Stimulated activated CD4-positive, alpha-beta T cell treated with anti-CD3 and anti-CD28 coated beads, Interleukin-2, amount 100 ng/mL, for 48 hours (primary cell): Measurements from ENCODE around the gene RABGGTB.
A peak's percentile ranks its signal among the peaks of the same experiment; 100 is the strongest.
"Not testable (repeated sequence)": the region's sequence is repeated elsewhere in the genome, so short reads cannot be mapped to it uniquely, and the experiment has no call there.

Experiments used
- DNase-seq, 2 donors: peaks; one replicate each; pipeline ENCODE4 v3.0.0-alpha.2; 2020

Gene RABGGTB

DNA sequence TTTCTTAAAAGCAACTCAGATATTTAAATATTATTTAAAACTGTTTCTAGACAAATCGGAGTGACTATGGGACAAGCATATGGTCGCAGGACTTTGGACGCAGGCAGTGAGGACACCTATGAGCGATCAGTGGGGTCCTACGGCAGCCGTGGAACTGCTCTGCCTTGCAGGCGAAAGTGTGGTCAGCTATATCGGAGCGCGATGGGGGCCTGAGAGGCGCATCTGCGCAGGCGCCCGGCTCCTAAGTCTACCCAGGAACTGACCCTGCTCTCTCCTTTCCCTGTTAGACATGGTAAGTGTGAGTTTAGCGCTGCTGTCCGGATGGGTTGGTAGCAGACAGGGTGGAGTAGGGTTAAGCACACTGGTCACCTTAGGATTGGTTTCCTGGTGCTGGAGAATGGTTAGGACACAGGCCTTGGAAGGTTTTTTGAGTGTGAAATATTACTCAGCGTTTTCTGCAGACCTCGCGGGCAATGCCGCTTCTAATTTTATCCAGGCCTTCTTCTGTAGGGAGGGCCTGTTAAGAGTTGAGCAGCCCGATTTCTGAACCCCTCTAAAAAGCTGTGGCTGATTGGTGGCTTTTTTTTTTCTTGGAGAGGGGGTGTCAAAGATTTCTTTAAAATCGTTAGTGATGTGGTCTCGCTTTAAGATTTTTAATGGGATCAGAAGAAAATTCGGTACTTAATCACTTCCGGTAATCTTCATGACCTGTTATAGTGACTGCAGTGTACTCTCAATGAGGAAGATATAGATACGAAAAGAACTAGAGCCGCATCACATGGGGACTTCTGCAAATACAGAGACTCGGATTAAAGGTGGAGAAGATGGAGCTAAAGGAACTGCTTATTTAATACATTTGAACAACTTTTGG is at the start of gene RABGGTB:
TSS of gene RABGGTB (plus strand) at position 274 of the 871 bp plus-strand sequence. CDS start at position 290, 16 bp downstream.
- DNase-seq = peak; percentile 94

DNA sequence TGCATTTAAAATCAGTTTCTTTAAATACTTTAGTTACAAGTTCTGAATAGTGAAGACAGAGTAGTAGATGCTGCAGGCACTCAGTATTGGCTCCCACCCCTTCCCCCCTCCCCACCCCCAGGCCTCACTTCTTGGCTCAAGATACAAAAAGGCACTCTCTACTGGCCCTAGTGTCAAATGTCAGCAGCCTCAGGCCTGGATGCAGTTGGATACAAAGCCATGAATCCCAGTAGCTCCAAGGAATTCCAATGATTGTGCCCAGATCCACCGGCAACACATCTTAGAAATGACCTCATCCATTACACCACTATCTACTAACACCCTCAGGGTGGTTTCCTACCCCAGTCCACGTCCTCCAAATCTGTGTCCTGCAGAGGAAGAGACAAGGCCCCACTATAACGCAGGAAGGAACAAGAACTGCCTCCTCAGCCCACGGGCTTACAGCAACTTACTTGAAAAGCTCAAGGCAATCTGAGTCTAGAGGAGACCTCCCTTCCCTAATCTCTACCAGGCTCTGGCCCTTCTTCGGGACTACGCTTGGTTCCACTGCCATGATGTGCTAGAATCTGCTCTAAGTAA is 43.9 kb upstream of the RABGGTB start:
- no peak for DNase-seq

DNA sequence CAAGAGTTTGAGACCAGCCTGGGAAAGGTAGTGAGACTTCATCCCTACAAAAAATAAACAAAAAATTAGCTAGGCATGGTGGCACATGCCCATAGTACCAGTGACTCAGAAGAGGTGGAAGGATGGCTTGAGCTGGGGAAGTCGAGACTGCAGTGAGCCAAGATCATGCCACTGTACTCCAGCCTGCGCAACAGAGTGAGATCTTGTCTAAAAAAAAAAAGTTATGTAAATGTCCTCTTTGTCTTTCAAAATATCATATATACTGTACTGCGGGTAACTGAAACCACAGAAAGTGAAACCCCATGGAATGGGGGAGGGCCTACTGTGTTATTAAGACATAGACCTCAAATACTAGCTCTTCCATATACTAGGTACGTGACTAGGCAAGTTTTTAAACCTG is 40.8 kb upstream of the RABGGTB start:
- no peak for DNase-seq

DNA sequence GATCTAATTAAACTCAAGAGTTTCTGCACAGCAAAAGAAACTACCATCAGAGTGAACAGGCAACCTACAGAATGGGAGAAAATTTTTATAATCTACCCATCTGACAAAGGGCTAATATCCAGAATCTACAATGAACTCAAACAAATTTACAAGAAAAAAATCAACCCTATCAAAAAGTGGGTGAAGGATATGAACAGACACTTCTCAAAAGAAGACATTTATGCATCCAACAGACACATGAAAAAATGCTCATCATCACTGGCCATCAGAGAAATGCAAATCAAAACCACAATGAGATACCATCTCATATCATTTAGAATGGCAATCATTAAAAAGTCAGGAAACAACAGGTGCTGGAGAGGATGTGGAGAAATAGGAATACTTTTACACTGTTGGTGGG is 28.8 kb upstream of the RABGGTB start:
- not testable (repeated sequence) for DNase-seq

DNA sequence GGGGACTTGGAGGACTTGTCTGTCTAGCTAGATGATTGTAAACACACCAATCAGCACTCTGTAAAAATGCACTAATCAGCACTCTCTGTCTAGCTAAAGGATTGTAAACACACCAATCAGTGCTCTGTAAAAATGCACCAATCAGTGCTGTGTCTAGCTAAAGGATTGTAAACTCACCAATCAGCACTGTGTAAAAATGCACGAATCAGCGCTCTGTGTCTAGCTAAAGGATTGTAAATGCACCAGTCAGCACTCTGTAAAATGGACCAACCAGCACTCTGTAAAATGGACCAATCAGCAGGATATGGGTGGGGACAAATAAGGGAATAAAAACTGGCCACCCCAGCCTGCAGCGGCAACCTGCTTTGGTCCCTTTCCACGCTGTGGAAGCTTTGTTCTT is 27.5 kb upstream of the RABGGTB start:
- not testable (repeated sequence) for DNase-seq

DNA sequence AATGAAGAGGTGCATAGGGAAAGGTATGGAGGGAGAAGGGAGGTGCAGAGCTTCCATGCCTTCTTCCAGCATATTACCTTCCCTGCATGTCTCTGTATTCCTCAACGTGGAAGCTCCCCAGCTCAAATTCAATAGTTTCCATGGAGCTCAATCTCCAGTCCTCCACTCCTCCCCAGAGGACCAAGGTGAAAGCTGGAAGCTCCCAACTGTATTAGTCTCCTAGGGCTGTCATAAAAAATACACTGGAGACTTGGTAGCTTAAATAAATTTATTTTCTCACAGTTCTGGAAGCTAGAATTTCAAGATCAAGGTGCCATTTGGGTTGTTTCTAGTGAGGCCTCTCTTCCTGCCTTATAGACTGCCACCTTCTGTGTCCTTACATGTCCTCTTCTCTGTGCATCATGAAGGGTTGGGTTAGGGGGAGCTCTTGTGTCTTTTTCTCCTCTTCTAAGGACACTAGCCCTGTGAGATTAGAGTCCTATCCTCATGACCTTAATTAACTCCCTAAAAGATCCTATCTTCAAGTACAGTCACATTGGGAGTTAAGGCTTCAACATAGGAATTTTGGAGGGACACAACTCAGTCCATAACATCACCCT is 21.9 kb upstream of the RABGGTB start:
- DNase-seq = no peak

DNA sequence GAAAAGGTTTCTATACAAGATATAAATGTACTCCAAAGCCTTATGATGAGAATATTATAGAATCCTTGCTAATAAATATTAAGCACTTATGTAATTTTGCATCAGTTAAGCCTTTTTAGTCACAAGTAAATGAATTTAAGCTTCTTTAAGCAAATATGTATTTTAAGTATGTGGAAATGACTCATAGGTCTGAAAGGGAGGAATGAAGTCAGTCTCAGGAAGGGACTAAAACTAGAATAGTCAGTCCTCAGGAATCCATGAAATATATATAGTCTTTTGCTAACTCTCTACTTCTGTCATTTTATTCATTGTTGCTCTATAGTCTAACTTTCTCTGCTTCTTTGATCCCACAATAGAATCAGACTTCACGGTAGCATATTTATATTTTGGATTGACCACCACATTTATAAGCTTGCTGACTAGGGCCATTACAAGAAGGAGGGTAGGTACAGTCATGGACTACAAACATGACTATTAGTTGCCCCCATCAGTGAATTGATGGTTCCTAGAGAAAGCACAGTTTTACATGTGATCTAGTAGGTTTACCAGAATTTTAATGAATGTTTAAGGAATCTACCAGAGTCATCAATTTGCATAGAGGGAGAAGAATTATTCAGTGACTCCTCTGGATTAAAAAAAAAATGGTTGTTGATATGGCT is 20.2 kb upstream of the RABGGTB start:
- DNase-seq = no peak

DNA sequence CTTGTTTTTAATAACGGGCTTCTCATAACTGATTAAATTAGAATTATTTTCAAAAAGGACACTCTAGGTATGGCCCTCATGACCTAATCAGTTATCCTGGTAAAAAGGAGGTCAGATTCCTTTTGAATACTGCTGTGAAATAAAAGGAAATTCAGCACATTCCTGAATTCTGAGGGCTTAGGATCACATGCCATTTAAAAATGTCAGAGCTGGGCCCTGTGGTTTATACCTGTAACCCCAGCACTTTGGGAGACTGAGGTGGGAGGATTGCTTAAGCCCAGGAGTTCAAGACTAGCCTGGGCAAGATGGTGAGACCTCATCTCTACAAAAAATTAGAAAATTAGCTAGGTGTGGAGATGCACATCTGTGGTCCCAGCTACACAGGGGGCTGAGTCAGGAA is 18.0 kb upstream of the RABGGTB start:
- DNase-seq = no peak

DNA sequence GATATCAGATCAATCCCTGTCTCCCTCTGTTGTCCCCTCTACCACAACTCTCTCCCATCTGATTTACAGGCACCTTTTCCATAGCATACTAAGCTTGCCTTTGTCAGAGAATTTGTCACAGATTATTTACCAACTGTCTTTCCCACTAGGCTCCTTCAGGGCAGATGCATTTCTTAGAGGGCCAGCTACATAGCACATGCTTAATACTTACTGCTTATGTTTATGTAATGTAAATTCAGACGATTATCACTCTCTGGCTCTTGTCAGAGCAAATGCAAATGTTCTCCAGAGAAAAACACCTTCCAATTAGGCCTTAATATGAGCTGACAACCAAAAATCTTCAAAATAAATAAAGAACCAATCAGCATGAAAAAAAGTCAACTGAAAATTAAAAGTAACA is 15.3 kb upstream of the RABGGTB start:
- no peak for DNase-seq

DNA sequence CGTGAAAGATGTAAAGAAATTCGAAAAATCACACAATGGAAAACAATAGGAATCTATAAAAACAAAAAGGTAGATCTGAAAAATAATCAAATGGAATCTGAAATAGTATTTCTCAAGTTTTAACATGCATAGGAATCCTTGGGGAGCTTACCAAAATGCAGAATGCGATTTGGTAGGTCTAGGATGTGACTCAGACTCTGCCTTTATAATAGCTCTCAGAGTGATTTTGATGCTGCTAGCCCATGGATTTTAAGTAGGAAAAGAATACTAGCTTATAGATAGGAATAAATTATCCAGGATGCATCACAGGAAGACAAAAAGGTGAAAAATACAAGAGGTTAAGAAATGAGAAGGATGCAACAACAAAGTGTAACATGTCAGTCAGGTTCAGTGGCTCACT is 14.1 kb upstream of the RABGGTB start:
- no peak for DNase-seq

DNA sequence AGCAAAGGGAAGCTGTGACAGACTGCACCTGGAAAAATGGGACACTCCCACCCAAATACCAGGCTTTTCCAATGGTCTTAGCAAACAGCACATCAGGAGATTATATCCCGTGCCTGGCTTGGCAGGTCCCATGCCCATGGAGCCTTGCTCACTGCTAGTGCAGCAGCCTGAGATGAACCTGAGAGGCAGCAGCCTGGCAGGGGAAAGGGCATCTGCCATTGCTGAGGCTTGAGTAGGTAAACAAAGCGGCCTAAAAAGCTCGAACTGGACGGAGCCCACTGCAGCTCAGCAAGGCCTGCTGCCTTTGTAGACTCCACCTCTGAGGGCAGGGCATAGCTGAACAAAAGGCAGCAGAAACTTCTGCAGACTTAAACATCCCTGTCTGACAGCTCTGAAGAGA is 8.2 kb upstream of the RABGGTB start:
- DNase-seq = not testable (repeated sequence)

DNA sequence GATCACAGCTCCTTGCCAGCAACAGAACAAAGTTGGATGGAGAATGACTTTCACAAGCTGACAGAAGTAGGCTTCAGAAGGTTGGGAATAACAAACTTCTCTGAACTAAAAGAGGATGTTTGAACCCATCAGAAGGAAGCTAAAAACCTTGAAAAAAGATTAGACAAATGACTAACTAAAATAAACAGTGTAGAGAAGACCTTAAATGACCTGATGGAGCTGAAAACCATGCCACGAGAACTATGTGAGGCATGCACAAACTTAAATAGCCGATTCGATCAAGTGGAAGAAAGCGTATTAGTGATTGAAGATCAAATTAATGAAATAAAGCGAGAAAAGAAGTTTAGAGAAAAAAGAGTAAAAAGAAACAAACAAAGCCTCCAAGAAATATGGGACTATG is 7.4 kb upstream of the RABGGTB start:
- not testable (repeated sequence) for DNase-seq

DNA sequence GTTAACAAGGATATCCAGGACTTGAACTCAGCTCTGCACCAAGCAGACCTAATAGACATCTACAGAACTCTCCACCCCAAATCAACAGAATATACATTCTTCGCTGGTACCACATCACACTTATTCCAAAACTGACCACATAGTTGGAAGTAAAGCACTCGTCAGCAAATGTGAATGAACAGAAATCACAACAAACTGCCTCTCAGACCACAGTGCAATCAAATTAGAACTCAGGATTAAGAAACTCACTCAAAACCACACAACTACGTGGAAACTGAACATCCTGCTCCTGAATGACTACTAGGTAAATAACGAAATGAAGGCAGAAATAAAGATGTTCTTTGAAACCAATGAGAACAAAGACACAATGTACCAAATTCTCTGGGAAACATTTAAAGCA is 5.9 kb upstream of the RABGGTB start:
- DNase-seq = not testable (repeated sequence)

DNA sequence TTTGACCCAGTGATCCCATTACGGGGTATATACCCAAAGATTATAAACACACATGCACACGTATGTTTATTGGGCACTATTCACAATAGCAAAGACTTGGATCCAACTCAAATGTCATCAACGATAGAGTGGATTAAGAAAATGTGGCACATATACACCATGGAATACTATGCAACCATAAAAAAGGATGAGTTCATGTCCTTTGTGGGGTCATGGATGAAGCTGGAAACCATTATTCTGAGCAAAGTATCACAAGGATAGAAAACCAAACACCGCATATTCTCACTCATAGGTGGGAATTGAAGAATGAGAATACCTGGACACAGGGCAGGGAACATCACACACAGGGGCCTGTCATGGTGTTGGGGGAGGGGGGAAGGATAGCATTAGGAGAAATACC is 2.1 kb upstream of the RABGGTB start:
- DNase-seq = not testable (repeated sequence)

DNA sequence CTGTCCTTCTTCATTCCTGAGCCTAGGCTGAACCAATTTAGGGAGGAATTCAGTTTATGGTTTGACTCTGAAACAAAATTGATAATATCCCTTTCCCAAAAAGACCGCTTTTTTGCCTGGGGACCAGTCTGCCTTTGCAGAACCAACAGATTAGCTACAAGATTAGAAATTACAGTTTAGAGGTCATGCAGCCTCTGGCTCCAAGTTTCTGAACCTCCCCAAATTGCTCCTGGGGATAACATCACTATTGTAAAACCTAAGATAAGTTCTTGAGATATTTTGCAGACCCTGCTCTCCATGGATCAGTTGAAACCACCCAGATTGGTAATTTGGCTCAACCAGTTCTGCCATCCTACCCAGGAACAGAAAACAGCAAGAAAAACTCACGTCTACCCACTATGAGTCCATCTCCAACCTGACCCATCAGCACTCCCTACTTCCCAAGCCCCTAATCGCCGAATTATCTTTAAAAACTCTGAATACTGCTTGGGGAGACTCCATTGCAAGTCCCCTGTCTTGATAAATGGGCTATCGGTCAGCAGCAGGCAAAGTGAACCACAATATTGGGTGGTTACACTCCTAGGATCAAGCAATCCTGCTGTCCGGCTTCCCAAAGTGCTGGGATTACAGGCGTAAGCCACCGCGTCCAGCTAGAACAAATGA is 605 bp upstream of the RABGGTB start:
- no peak for DNase-seq

DNA sequence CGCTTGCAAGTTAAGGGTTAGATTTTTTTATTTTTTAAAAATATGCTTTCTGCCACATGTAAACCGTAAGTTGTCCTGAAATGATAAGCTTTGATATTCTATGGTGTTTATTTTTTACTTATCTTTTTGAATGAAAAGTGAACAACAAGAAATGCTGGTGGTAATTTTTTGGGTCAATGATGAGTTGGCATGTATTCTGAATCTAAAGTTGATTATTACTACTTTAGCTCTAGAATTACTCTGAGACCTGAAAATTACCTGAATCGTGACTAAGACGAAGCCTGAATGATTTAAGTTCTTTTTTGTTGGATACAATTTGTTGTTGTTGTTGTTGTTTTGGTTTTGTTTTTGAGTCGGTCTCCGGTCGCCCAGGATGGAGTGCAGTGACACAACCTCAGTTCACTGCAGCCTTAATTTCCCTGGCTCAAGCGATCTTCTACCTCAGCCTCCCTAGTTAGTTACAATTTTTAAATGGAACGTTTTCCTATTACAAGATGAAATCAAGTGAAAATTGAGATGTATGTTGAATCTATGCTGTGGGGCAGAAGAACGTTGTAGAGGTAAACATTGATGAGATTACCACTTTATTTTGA is 941 bp downstream of the RABGGTB start:
- DNase-seq = no peak

DNA sequence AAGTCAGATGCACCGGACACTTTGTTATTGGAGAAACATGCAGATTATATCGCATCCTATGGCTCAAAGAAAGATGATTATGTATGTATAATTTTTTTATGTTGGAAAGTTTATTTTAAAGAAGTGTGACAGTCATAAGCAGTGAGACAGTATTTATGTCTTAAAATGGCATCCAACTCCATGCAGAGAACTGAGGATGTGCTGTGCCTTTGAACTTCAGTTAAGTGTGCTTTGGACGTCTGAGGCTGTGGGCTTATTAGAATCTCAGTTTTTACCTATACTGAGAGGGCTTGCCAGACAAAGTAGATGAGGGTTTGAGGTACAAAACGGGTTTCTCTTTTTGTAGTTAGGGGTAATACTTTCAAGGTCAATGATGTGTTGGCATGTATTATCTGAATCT is 1.5 kb downstream of the RABGGTB start:
- no peak for DNase-seq

DNA sequence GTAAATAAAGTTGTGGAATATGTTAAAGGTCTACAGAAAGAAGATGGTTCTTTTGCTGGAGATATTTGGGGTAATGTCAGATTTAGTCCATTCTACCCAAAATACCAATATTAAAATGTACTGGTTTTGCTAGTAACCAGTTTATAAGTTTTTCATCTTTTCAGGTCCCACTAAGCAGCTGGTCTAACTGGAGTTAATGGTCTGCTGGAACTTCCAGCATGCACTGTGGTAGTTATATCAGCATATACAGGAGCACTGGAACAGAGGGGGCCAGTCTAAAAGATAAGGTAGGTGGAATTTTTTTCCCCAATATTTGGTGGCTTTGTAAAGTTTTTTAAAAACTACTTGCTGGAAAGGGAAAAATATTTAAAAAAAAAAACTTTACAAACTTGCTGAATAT is 3.9 kb downstream of the RABGGTB start:
- DNase-seq = no peak

DNA sequence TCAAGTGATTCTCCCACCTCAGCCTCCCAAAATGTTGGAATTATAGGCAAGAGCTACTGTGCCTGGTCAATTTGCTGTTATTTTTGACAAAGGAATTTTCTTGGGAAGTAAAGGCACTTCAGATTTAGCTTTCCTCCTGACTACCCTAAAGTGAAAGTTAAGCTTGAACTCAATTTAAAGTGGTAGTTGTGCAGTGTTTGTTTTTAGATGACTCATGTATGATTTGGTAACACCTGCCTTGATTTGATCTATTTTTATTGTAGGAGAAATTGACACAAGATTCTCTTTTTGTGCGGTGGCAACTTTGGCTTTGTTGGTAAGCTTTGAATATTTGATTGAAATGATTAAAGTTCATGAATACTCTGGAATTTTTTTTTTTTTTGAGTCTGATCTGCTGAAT is 5.0 kb downstream of the RABGGTB start:
- DNase-seq = no peak

DNA sequence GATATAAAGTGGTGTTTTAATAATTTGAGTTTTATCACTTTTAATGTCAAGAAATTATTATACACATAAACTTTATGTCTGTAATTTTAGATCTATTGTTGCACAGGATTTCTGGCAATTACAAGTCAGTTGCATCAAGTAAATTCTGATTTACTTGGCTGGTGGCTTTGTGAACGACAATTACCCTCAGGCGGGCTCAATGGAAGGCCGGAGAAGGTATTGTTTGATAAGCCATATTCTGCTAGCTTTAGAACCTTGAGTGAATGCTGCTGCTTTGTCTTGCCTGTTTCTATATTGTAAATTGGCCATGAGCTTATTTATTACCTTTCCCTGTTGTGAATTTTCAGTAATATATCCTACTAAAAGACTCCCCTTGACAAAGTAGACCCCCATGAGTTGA is 6.0 kb downstream of the RABGGTB start:
- no peak for DNase-seq

DNA sequence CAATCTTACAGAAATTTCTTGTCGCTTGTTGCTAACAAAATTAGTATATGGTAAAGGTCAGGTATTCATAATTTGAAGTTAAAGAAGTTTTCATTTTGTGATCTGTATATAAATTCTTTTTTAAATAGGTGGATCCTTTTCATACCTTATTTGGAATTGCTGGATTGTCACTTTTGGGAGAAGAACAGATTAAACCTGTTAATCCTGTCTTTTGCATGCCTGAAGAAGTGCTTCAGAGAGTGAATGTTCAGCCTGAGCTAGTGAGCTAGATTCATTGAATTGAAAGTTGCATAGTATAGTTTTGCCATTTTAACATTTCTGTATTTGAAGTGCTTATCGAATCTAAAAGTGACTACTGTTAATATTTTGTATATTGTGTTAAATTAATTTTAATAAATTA is 8.3 kb downstream of the RABGGTB start:
- no peak for DNase-seq

DNA sequence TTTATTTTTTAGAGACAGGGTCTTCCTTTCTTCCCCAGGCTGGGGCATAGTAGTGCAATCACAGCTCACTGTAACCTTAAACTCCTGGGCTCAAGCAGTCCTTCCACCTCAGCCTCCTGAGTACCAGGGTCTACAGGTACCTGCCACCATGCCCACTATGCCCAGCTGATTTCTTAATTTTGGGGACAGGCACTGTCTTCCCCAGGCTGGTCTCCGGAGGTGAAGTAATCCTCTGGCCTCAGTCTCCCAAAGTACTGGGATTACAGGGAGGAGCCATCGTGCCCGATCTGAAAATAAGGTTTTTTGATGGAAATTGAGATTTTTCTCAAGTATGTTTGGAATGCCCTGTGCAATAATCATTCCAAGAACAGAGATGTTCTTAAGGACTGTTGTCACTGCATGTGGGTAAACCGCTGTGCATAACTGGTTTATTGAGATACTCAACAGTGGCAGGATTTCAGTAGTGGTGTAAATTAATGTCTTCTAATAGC is 9.7 kb downstream of the RABGGTB start:
- DNase-seq = no peak
